Measurements from ENCODE around the gene ZNF273. TPM values are rescaled to one million over a fixed set of nuclear protein-coding genes. Genes with fewer than 3 reads are reported as not detected.

Gene ZNF273
- total RNA-seq, 1 experiment from 2014 or later, result 5.1 TPM

- no peaks in the 10 kb centered on the region for H3K36me3 Mint-ChIP-seq (ENCODE audit: insufficient read depth, unreplicated experiment)
Measured at GRCh38 chr7:64863969-64864368, 39.1 kb upstream of the ZNF273 start.

GRCh38 chr7:64867863-64868440 lies 35.1 kb upstream of the ZNF273 start:
- Mint-ChIP-seq H3K9me3 (ENCODE audit: low read depth, unreplicated experiment) (peaks cover 2% of the 10 kb centered on the region), H3K4me1 (ENCODE audit: low read depth, unreplicated experiment) (no peaks in the 10 kb centered on the region), H3K4me3 (ENCODE audit: low read depth, unreplicated experiment) (no peak overlapping the region), H3K36me3 (ENCODE audit: insufficient read depth, unreplicated experiment) (no peaks in the 10 kb centered on the region), H3K27me3 (ENCODE audit: unreplicated experiment) (no peaks in the 10 kb centered on the region), H3K27ac (ENCODE audit: unreplicated experiment) (no peak overlapping the region)
- intact Hi-C loops (cut with micrococcal nuclease; ENCODE audit: unreplicated experiment), result no loop called here
- DNase-seq, result no peak
- no TSS peak for BruUV-seq (replicated peaks)
- no peak for TF ChIP-seq CTCF (IDR thresholded peaks at IDR 0.05; ENCODE audit: unreplicated experiment)
- CTCF ChIA-PET, result no interaction called here

More at GRCh38 chr7:64863969-64864368, 39.1 kb upstream of the ZNF273 start:
- BruUV-seq (replicated peaks), result no TSS peak
- H3K27me3 Mint-ChIP-seq (ENCODE audit: unreplicated experiment), result no peaks in the 10 kb centered on the region
- peaks cover 2% of the 10 kb centered on the region for H3K9me3 Mint-ChIP-seq (ENCODE audit: low read depth, unreplicated experiment)
- no peak for TF ChIP-seq CTCF (IDR thresholded peaks at IDR 0.05; ENCODE audit: unreplicated experiment)
- intact Hi-C loops (cut with micrococcal nuclease; ENCODE audit: unreplicated experiment), result no loop called here
- H3K4me1 Mint-ChIP-seq (ENCODE audit: low read depth, unreplicated experiment), result no peaks in the 10 kb centered on the region
- CTCF ChIA-PET, result no interaction called here
- DNase-seq, result no peak
- H3K4me3 Mint-ChIP-seq (ENCODE audit: low read depth, unreplicated experiment), result no peak overlapping the region
- no peak overlapping the region for H3K27ac Mint-ChIP-seq (ENCODE audit: unreplicated experiment)

GRCh38 chr7:64868499-64868898 lies 34.6 kb upstream of the ZNF273 start:
- TF ChIP-seq CTCF (IDR thresholded peaks at IDR 0.05; ENCODE audit: unreplicated experiment), result no peak
- no peak for DNase-seq
- no peaks in the 10 kb centered on the region for H3K27me3 Mint-ChIP-seq (ENCODE audit: unreplicated experiment)
- no peak overlapping the region for H3K4me3 Mint-ChIP-seq (ENCODE audit: low read depth, unreplicated experiment)
- H3K36me3 Mint-ChIP-seq (ENCODE audit: insufficient read depth, unreplicated experiment), result no peaks in the 10 kb centered on the region
- H3K4me1 Mint-ChIP-seq (ENCODE audit: low read depth, unreplicated experiment), result no peaks in the 10 kb centered on the region
- no TSS peak for BruUV-seq (replicated peaks)
- intact Hi-C loops (cut with micrococcal nuclease; ENCODE audit: unreplicated experiment), result no loop called here
- CTCF ChIA-PET, result no interaction called here
- H3K9me3 Mint-ChIP-seq (ENCODE audit: low read depth, unreplicated experiment), result peaks cover 2% of the 10 kb centered on the region
- H3K27ac Mint-ChIP-seq (ENCODE audit: unreplicated experiment), result no peak overlapping the region

GRCh38 chr7:64869121-64869725 lies 33.9 kb upstream of the ZNF273 start:
- Mint-ChIP-seq H3K9me3 (ENCODE audit: low read depth, unreplicated experiment) (peaks cover 2% of the 10 kb centered on the region), H3K27ac (ENCODE audit: unreplicated experiment) (no peak overlapping the region), H3K4me3 (ENCODE audit: low read depth, unreplicated experiment) (no peak overlapping the region), H3K36me3 (ENCODE audit: insufficient read depth, unreplicated experiment) (no peaks in the 10 kb centered on the region), H3K4me1 (ENCODE audit: low read depth, unreplicated experiment) (no peaks in the 10 kb centered on the region), H3K27me3 (ENCODE audit: unreplicated experiment) (no peaks in the 10 kb centered on the region)
- no peak for TF ChIP-seq CTCF (IDR thresholded peaks at IDR 0.05; ENCODE audit: unreplicated experiment)
- CTCF ChIA-PET, result no interaction called here
- no peak for DNase-seq
- intact Hi-C loops (cut with micrococcal nuclease; ENCODE audit: unreplicated experiment), result no loop called here
- no TSS peak for BruUV-seq (replicated peaks)

All from Calu3 (cell line).